HG02852 (cell line): Measurements from ENCODE around the gene MEST.
"Not testable (repeated sequence)": the region's sequence is repeated elsewhere in the genome, so short reads cannot be mapped to it uniquely, and the experiment has no call there.

Experiments used
- ATAC-seq: cut with Tn5 transposase; IDR thresholded peaks from one replicate; pipeline ENCODE4 v1.9.1; 2021; ENCODE audit warnings: mild to moderate bottlenecking, moderate library complexity; ENCODE audit not compliant: unreplicated experiment

MEST gene

DNA sequence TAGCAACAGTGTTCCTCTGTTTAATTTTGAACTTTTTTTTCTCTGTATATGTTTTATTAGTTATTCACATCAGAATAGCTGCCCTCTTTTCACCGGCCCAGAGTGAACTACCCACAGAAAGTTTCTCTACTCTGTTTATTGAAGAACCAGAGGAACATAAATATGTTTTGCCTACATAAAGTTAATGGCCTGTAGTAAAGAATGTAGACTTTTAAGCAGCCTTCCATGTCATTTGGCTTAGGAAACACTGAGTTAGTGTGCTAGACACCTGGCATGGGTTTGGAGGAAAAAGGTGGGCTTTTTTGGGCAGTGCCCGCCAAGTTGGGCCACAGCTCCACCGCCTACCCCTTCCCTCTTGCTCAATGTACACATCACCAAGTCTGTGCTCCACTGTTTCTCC lies 8.9 kb upstream of the MEST start:
- no peak for ATAC-seq

DNA sequence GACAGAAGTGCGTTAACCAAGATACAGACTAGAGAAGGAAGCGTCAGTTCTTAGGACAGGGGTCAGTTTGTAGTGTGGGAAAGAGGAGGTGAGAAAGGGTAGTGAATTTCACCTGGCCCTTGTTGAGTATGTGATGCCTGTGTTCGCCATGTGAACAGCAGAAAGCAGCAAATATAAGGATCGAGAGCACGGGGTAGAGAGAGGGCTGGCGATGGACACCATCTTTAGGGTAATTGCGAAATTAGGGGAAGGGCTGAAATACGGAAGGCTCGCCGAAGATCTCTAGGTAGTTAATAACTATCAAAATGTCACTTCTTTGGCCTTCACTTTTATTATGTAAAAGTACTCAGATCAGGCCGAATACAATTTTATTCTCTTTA lies 6.2 kb upstream of the MEST start:
- no peak for ATAC-seq

DNA sequence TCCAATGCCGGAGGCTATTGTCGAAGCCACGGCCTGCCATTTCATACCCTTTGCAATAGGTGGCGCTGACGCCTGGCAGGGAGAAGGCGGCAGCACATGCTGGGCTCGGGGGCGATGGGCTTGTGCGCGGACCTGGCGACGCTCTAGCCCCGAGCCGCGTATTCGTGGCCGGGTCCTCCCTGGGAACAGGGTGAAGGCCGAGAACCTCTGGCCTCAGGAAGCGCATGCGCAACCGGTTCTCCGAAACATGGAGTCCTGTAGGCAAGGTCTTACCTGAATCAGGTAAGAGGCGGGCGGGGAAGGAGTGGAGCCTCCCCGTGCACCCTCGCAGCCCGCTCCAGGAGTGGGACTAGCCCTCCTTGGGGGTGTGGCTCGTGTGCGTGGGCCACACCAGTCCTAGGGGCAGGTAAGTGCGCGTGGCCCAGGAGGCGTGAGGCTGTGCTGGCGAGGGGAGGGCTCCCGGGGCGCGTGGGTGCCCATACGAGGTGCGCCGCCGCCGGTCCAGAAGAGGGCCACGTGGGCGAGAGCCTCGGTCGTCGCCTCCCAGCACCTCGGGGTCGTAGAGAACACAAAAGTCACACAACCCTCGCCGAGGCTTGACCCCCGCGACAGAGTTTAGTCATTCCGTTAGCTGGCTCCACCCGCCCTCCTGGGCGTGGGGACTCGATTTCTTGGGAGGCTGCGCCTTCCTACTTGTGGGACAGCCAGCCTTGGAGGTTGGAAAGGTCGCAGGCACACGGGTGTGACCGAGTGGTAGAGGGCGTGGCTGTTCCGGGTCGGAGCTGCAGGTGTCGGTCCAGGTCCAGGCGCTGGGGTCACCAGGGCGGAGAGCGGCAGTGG lies 5.6 kb upstream of the MEST start:
- ATAC-seq: peak; percentile 45

DNA sequence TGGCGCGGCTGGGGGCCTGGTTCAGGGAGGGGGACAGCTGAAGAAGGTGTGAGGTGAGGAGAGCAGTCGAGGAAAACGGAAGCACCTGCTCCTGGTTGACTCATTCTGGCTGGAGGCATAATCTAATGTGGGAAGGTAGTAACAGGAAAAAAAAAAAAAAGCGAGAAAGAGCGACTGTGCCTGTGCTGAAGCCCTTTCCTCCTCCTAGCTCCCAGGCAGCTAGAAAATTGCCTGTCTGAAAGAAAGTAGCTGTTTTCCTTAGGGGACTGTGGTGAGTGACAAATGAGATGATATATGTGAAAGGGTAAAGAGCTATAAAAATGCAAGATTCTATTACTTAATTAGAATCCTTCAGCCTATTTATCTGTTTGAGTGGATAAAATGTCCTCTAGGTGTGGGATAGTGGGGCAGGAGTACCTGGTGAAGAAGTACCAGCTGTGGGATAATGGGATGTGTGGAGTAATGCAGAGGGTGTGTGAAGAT lies 4.9 kb upstream of the MEST start:
- ATAC-seq: no peak

DNA sequence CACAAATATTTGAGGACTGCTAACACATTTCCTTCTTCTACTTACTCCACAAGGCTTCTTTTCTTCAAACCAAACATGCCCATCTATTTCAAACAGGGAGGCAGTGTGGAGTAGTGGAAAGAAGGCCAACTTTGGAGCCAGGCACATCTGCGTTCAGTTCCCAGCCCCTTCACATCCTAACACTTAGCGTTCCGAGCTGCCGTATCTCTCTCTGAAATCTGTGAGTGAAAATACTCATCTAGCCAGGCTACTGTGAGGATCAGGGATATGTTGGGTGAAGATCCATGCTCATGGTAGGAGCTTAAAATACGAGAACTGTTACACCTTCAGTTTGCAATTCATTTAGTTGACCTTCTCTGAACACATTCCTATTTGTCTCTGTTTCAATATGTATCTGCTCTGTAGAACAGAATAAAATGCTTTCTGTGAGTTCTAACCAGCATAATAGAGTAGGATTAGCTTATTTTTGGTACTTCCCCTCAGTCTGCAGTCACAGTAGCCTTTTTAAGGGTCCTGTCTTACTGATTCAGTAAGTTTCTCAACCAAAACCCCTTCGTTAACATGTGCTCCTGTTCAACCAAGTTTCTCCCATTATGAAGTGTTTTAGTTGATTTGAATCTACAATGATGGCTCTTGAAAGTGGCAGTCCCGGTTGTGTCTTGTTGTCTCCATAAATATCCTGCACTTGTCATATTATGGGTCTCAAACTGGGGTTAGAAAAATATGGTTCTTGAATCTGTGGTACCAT lies 3.3 kb upstream of the MEST start:
- ATAC-seq: no peak

DNA sequence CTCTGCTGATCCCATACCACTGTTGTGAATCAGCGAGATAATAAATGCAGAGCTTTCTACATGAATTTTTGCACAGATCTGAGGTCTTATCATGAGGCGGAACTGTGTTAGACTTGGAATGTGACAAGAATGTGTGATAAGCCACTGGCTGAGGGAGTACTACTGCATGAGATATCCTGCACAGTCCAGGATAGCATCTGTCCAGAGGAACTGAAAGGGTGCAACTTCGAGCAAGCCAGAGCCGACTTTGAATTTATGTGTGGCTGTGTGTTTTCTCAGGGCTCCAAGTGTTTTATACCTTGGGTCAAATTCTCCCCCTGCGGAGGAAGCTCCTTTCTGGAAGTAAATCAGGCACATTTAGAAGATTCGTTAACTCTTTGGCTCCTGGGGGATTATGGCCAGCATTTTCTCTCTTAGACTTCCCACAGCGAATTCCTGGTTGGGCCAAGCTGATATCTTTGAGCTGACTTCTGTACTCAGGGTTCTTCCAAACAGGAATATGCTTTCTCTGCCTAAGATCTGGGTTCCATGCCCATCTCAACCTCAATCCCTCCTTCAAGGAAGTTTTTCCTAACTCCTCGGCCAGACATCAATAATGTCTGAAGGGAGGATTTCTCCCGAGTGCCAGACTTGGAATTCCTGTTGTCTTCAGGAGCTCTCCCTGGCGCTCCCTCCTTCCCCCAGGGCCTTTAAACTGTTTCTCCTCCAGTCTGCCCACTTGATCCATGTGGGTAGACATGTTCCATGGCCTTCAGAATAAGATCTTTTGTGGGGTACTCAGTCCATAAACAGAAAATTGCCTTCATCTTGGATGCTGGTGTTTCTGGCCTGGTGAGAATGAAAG lies 2.5 kb upstream of the MEST start:
- no peak for ATAC-seq

DNA sequence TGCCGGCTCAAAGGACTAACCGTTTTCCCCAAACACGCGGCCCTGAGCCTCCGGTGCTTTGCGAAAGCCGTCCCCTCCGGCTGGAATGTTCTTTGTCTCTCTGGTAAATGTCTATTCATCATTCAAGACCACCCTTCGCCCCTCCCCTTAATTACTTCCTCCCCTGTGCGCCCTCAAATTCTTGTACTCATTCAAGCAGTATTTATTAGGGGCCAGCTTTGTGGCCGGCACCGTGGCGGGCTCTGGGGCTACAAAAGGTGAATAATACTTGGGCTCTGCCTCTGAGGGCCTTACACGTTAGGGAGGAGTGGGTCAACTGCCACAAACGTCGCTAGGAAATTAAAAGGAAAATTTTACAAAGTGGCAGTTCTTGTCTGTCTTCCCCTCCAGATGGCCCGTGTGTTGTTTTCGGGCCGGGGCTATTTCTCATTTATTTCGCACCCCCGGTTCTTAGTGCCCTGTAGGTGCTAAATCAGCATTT lies 1.5 kb upstream of the MEST start:
- no peak for ATAC-seq

DNA sequence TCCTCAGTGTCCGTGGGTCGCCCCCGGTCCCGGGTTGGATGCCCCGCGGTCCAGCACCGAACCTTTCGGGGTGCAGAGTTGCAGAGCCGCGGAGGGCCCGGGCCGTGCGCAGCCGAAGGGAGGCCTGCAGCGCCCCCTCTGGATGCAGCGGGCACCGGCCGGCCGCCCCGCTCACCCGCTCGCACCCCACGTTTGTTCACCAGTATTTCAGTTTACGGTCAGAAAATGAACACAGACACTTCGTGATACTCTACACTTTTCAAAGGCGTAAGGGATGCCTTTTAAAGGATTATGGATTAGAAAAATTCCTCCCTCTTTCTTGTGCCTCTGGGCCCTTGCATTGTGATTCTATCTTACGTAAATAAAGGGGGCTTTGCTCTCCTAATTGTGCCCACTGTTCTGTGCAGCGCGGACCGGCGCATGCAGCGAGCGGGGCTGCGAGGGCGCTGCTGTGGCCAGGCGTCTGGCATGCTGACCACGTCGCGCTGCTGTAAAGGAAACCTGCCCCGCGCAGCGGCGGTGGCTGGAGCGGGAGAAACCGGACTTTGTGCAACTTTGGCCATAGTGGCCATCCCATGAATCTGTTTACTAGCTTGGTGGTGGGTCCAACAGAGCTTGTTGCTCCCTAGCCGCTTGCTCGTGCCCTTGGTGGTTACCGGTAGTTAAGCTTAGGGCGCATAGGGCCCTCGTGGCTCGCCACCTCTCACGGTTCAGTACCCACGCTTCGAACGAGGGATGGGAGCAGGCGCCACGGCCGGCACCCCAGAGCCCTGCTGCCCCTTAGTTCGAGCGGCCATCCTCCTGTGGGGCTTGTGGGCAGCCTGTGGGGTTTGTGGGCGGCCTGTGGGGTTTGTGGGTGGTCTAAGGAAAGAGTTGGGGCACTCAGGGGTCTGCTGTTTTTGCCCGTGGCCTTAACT lies 739 bp upstream of the MEST start:
- no peak for ATAC-seq

DNA sequence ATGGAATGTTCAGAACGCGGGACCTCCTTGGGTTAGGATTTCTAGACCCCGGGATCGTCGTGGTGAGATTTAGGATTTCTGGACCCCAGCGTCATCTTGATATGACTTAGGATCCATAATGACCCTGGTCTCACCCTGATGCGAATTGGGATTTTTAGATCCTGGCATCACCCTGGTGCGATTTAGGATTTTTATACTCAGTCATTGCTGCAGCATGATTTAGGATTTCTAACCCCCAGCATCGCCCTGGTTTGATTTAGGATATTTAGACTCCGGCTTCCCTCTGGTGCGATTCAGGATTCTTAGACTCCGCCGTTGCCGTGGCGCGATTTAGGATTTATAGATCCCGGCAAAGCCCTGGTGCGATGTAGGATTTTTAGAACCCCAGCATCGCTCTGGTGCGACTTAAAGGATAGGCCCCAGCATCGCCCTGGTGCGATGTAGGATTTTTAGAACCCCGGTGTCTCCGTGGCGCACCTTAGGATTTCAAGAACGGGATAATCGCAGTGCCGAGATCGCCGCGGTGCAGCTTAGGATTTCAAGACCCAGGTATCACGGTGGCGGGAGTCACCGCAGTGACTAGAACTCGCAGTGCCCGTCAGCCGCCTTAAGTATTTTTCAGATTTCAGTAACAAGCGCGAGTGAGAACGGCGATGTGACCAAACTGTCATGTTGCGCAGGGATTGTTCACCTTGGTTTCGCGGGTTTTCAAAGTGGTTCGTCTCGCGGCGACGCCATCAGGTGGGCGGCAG lies 814 bp downstream of the MEST start:
- ATAC-seq: no peak

DNA sequence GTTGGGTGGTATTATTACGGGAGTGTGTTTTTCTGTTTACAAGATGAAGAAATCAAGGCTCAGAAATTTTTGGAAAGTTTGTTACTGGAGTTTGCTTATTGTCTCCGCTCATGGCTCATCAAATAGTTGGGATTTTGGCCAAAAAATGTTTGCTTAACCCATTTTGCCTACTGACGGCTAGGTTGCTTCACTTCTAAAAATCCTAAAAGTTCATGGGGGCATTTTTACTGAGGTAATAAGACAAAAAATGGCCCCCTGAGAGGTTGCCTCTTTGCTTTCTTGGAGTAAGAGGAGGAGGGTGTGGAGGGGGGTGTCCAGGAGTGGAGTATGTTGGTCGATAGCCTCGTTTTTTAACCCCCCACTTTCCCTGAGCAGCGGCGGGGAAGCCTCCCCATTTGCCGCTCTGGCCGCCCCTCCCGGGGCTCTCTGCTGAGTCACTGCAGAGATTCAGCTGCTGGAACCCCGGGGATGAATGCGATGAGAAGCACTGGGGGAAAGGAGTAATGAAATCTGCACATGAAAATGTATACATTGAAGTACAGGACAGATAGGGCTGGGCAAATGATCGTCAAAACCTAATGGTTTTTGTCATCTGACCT lies 1.5 kb downstream of the MEST start:
- no peak for ATAC-seq

DNA sequence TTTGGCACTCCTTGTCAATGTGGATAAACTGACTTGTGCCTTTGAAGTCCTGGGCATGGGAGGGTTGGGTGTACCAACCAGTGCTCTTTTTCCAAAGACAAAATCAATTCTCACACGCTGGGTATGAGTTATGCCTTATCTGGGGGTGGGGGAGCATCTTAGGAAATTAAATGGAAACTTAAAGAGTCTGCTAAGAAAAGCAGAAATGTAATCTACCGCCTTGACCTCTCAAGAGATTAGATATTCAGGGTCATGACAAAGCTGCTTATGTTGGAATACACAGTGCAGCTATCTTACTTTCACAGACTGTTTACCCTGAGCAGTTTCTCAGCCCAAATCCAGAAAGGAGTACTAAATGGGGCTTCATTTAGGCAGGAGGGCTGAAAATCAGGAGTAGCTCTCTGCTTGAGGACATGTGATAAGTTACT lies 2.6 kb downstream of the MEST start:
- ATAC-seq: no peak

DNA sequence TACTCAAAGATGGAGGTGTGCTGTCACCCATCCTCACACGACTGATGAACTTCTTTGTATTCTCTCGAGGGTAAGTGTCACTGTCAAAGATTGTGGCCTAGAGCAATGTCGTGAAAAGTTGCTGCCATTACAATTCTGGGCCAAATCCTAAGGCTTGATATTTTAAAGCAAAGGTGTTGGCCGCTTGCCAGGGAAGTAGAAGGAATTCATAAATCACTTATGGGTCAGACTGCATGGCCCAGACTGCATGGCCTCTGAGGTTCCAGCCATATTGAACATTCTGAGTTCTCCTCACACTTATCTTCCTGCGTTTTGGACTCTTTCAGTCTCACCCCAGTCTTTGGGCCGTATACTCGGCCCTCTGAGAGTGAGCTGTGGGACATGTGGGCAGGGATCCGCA lies 8.6 kb downstream of the MEST start:
- ATAC-seq: no peak

DNA sequence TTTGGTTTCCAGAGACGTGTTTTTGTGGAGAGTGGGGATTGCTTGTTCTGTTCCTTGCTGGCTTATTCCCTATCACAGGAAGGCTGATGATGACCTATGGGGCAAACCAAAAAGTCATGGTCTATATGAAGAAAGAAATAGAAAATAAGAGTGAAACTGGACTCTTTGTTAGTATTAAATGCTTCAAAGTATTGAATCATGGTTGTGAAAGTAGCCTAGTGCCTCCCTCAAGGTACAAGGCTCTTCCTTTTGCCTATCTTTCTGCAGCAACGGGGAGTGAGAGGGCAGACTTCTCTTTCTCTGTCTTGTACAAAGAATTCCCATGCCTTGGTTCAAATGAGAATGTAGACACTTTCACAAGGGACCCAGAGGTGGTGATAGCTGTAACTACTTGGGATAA lies 9.0 kb downstream of the MEST start:
- ATAC-seq: no peak

DNA sequence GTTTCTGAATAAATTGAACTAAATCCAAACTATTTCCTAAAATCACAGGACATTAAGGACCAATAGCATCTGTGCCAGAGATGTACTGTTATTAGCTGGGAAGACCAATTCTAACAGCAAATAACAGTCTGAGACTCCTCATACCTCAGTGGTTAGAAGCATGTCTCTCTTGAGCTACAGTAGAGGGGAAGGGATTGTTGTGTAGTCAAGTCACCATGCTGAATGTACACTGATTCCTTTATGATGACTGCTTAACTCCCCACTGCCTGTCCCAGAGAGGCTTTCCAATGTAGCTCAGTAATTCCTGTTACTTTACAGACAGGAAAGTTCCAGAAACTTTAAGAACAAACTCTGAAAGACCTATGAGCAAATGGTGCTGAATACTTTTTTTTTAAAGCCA lies 13.9 kb downstream of the MEST start:
- no peak for ATAC-seq

DNA sequence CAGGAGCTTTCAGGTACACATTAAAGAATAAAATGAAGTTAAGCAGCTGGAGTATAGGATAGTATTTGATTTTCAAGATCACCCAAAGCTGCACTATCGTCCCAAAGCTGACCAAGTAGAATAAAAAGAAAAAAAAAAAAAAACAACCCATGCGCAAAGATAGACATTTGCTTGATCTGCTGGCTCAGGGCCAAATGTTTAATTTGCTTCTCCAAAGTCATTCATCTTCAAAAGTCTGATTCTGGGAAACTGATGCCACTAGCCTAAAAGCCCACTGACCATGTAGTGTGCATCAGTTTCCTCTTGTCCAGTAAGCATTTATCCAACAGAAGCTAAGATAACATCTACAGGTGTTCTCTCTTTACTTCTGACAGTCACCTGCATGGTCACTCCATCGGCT lies 14.5 kb downstream of the MEST start:
- no peak for ATAC-seq

DNA sequence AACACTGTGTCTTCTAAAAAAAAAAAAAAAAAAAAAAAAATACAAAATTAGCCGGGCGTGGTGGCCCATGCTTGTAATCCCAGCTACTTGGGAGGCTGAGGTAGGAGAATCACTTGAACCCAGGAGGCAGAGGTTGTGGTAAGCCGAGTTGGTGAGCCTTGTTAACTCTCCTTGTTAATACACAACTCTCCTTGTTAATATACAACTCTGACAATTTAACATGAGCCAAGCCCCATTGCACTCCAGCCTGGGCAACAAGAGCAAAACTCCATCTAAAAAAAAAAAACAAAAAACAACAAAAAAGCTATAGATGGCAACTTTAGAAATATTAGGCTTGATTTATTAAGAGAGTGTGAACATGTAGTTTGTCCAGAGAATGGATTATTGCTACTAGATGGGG lies 20.2 kb downstream of the MEST start:
- ATAC-seq: not testable (repeated sequence)

DNA sequence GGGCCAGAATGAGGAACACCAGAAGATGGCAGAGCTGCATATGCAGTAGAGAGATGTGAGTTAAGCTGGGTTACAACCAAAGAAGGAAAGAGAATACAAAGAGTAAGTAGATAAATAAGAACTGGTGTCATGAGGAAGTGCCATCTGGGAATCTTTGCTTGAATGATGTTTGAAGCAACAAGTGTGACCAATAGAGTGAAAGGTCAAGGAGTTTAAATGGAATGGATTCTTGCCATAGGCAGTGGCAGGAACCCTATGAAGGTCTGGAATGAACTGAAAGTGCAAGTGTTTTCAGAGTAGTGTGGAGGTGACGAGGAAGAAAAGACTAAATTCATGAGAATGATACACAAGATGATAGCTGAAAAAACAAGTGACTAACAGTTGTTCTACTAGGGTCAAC lies 21.6 kb downstream of the MEST start:
- ATAC-seq: no peak

DNA sequence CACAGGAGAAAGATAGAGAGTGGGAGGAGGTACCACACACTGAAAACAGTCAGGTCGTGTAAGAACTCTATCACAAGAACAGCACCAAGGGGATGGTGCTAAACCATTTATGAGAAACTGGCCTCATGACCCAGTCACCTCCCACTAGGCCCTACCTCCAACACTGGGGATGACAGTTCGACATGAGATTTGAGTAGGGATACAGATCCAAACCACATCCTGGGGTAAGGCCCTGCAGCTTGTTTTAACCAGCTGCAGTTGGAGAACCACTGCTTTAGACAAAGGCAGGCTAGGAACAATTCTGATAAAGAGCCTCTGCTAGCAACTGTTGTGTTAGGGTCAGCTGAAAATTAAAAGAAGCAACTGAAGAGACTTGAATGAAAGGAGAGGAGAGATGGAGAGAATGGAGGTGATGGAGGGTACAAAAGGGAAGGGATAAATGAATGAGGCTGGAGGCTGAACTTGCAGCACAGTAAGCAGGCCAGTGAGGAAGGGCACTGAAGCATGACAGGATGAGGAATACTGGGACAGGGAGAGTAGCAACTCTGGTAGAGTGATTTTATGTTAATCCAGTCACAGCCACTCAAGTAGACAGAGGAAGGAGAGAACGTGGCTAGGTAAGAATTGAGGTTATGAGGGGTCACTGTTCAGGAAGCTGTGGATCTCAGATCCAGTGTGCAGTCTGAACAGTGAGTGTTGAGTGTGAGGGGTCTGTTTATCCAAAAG lies 23.6 kb downstream of the MEST start:
- no peak for ATAC-seq
